Fibroblast of mammary gland (primary cell): ENCODE results near the gene GALNT12.
A peak's percentile ranks its signal among the peaks of the same experiment; 100 is the strongest.

ENCODE experiments used
- DNase-seq: peaks from one replicate; pipeline ENCODE4 v3.0.0-alpha.2; 2010; ENCODE audit warnings: low read depth
- H3K4me3 ChIP-seq: 2 replicates; pipeline ENCODE4 v1.5.1; 2011; ENCODE audit warnings: low read depth, mild to moderate bottlenecking, low read length, moderate library complexity; ENCODE audit not compliant: control insufficient read depth
- TF ChIP-seq, protein P1 (sequence below): conservative IDR thresholded peaks from 2 replicates; pipeline ENCODE4 v1.5.1; 2011; ENCODE audit warnings: low read depth, low read length, inconsistent platforms; ENCODE audit not compliant: control insufficient read depth, insufficient read depth

The GALNT12 gene

DNA sequence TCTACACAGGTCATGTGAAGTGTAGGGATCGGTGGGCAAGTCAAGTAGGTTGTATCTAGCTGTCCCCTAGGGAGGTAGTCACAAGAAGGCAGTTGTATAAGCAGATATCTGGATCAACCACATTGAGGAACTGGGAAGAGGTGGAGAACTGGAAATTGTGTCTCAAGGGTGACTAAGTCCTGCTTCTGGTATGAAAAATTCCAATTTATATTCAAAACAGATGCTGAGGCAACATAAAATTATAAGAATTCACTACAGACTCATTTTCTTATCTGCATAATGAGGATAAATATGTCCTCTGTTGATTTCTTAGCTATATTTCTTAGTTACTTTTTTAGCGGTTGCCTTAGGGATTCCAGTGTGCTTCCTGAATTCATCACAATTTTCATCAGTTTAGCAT, 46.8 kb downstream of the GALNT12 start:
- TF ChIP-seq, protein P1, sequence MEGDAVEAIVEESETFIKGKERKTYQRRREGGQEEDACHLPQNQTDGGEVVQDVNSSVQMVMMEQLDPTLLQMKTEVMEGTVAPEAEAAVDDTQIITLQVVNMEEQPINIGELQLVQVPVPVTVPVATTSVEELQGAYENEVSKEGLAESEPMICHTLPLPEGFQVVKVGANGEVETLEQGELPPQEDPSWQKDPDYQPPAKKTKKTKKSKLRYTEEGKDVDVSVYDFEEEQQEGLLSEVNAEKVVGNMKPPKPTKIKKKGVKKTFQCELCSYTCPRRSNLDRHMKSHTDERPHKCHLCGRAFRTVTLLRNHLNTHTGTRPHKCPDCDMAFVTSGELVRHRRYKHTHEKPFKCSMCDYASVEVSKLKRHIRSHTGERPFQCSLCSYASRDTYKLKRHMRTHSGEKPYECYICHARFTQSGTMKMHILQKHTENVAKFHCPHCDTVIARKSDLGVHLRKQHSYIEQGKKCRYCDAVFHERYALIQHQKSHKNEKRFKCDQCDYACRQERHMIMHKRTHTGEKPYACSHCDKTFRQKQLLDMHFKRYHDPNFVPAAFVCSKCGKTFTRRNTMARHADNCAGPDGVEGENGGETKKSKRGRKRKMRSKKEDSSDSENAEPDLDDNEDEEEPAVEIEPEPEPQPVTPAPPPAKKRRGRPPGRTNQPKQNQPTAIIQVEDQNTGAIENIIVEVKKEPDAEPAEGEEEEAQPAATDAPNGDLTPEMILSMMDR = no peak
- DNase-seq = peak; percentile 97
- H3K4me3 ChIP-seq = no peak overlapping the region

DNA sequence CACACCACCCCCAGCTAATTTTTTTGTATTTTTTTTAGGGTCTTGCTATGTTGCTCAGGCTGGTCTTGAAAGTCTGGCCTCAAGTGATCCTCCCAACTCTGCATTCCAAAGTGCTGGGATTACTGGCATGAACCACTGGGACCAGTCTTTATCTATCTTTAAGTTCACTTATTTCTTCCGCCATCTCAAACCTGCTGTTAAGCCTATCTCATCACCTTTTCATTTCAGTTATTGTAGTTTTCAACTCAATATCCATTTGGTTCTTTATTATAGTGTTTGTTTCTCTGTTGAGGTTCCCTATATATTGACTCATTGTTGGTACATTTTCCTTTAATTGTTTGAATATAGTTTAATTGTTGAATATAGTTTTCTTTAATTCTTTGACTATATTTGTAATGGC, 48.1 kb downstream of the GALNT12 start:
- H3K4me3 ChIP-seq = no peak overlapping the region
- no peak for DNase-seq
- TF ChIP-seq, protein P1 = no peak

DNA sequence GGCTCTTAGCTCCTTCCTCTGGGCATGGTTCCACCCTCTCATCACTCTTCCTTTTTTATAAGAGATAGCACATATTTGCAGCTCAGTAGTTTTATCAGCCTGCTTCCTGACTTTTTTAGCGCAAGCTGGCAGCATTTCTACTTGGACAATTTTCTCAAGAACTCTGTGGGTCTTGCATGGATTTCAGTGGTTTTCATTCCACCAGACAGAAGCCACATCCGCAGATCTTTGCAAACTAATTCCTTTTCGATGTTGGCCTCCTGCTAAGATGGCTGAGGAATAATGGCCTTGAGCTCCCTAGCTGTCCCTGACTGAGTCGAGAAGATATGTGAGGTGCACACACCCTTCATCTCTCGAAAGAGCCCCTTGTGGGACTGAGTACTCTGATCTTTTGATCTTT, 49.5 kb downstream of the GALNT12 start:
- DNase-seq = peak; percentile 93
- H3K4me3 ChIP-seq = no peak overlapping the region
- TF ChIP-seq, protein P1 = no peak

DNA sequence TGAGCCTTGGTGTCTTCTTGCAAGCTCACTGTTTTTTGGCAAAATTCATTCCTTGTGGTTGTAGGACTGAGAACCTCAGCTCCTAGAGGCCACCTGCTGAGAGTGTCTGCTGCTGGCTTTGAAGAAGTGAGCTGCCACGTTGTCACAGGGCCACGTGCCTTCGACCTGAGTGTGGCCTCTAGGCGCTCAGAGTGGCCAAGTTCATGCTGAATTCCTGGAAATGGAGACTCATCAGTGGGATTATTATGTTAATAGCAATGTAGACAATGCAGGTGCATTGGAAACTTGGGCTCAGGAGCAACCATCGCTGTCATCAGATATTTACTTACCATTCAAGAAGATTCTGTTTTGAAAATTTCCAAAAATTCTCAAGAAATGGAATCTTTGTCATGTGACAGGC, 52.5 kb downstream of the GALNT12 start:
- H3K4me3 ChIP-seq = no peak overlapping the region
- no peak for DNase-seq
- TF ChIP-seq, protein P1 = no peak

DNA sequence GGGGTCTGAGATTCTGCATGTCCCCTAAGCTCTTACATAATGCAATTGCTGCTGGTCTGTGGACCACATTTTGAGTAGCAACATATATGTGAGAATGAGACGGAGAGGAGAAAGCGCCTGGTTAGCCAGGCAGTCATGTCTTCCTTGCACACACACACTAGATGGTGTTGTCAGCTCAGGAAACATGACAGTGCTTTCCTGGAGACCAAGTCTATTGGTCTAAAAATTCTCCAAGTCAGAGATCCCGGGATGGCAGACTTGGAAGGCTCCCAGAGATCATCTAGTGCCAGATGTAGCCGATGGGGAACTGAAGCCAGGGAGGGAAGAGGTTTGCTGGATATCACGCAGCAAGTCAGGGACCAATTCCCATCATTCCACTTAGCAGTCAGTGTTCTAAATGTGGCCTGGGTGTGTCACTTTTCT, 53.4 kb downstream of the GALNT12 start:
- TF ChIP-seq, protein P1 = peak; percentile 65

DNA sequence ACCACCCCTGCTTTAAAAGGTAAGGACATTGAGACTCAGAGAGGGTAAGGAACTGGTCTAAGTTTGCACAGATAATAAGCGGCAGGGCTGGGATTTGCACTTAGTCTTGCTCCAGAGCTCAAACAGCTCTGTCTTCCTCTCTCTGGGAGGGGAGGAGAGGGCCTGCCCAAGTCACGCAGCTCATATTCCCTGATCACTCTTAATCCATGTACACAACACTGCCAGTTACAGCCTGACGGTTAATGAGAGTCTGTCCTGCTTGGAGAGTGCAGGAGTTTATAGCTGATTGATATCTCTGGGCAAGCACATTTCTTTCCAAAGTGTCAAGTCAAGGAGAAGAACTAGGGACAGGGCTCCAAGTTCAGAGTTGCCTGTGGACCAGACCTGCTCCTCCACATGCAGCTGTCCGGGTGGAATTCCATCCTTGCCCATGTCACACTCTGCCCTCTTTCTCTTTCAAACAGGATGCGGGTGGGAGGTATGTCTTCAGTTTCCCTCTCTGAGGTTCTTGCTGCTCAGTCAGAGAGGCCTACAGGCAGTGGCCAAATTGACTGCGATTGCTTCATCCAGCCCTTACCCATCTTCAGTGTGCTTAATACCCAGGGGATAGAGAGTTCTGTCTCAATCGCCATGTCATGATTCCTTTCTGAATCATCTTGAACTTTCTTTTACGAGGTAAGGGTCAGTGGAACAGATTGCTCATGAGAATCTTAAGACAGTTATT, 54.5 kb downstream of the GALNT12 start:
- no peak overlapping the region for H3K4me3 ChIP-seq
- DNase-seq = peak; percentile 100
- TF ChIP-seq, protein P1 = no peak

More for the DNA sequence above, 53.4 kb downstream of the GALNT12 start:
- DNase-seq = peak; percentile 98
- H3K4me3 ChIP-seq = no peak overlapping the region

DNA sequence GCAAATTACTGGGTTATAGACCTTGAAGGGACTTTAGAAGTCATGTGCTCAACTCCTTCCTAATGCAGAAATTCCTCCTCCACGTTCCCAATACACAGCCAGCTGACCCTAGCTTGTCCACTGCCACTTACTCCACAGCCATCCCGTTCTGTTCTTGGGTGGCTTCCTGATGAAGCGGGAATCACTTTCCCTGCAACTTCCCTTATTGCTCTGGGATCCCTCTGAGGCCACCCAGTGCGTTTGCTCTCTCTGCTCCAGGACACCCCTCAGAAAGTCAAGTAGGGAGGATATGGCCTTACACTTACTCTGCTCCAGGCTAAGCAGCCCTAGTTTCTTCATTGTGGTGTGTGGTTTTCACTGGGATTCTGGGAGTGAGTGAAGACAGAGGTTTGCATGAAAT, 55.5 kb downstream of the GALNT12 start:
- TF ChIP-seq, protein P1 = no peak

More for the DNA sequence above, 55.5 kb downstream of the GALNT12 start:
- no peak for DNase-seq
- H3K4me3 ChIP-seq = no peak overlapping the region
